Measurements from ENCODE around the gene DYNC1LI1. TPM values are rescaled to one million over a fixed set of nuclear protein-coding genes. Genes with fewer than 3 reads are reported as not detected.

The DYNC1LI1 gene
- total RNA-seq, 1 experiment from 2014 or later = 56.2 TPM

DNA sequence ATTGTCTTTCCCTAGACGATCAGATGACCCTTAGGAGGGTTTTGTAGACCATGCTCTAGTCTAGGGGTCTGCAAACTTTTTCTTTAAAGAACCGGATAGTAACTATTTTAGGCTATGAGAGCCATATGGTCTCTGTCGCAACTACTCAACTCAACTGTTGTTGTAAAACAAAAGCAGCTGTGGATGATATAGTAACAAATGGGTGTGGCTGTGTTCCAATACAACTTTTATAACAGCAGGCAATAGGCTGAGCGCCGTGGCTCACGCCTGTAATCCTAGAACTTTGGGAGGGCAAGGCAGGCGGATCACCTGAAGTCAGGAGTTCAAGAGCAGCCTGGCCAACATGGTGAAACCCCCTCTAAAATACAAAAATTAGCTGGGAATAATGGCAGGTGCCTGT, 61.9 kb downstream of the DYNC1LI1 start:
- H3K79me1 ChIP-seq (ENCODE audit: insufficient read depth, low read depth, low read length, poor library complexity, severe bottlenecking) = no peaks in the 10 kb centered on the region
- H3K27me3 ChIP-seq (ENCODE audit: insufficient read depth, low read length) = no peaks in the 10 kb centered on the region
- H3K23ac ChIP-seq (ENCODE audit: insufficient read length, low read depth, low read length) = no peak overlapping the region
- no peaks in the 10 kb centered on the region for H3K27me3 Mint-ChIP-seq (ENCODE audit: low read depth)
- no peak overlapping the region for H3K4me3 Mint-ChIP-seq
- H3K9me3 ChIP-seq (ENCODE audit: control insufficient read depth, low read depth, low read length) = no peaks in the 10 kb centered on the region
- no peak overlapping the region for H4K91ac ChIP-seq (ENCODE audit: insufficient read length, low read depth, low read length)
- H3K79me2 ChIP-seq (ENCODE audit: insufficient read depth, low read length) = no peaks in the 10 kb centered on the region
- H2BK15ac ChIP-seq (ENCODE audit: low read depth, low read length) = no peak overlapping the region
- H3K36me3 Mint-ChIP-seq (ENCODE audit: insufficient read depth in 1 of 3, low read depth in 3 of 3) = no peaks in the 10 kb centered on the region
- no peak overlapping the region for H2BK120ac ChIP-seq (ENCODE audit: low read depth, low read length, poor library complexity, severe bottlenecking)
- H2BK5ac ChIP-seq (ENCODE audit: insufficient read length, low read length) = no peak overlapping the region
- DNase-seq = no peak
- H2AK5ac ChIP-seq (ENCODE audit: insufficient read length, low read length) = no peak overlapping the region
- H3K56ac ChIP-seq (ENCODE audit: insufficient read length, low read depth, low read length) = no peak overlapping the region
- no peaks in the 10 kb centered on the region for H3K23me2 ChIP-seq (ENCODE audit: insufficient read length, low read depth, low read length, poor library complexity, severe bottlenecking)
- H3K14ac ChIP-seq (ENCODE audit: insufficient read depth, low read length) = no peak overlapping the region
- TF ChIP-seq, protein P1, sequence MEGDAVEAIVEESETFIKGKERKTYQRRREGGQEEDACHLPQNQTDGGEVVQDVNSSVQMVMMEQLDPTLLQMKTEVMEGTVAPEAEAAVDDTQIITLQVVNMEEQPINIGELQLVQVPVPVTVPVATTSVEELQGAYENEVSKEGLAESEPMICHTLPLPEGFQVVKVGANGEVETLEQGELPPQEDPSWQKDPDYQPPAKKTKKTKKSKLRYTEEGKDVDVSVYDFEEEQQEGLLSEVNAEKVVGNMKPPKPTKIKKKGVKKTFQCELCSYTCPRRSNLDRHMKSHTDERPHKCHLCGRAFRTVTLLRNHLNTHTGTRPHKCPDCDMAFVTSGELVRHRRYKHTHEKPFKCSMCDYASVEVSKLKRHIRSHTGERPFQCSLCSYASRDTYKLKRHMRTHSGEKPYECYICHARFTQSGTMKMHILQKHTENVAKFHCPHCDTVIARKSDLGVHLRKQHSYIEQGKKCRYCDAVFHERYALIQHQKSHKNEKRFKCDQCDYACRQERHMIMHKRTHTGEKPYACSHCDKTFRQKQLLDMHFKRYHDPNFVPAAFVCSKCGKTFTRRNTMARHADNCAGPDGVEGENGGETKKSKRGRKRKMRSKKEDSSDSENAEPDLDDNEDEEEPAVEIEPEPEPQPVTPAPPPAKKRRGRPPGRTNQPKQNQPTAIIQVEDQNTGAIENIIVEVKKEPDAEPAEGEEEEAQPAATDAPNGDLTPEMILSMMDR (conservative IDR thresholded peaks at IDR 0.05) = no peak
- no peak overlapping the region for H3T11ph ChIP-seq (ENCODE audit: low read length)
- no peaks in the 10 kb centered on the region for H3K9me3 Mint-ChIP-seq
- no peak overlapping the region for H2BK12ac ChIP-seq (ENCODE audit: insufficient read length, low read depth, low read length)
- no peak overlapping the region for H2BK20ac ChIP-seq (ENCODE audit: low read depth, low read length, poor library complexity, severe bottlenecking)
- H4K8ac ChIP-seq (replicated peaks; ENCODE audit: insufficient read length, low read depth, low read length) = no peak overlapping the region
- no peak overlapping the region for H4K5ac ChIP-seq (ENCODE audit: insufficient read length, low read depth, low read length)
- peaks cover 5 to 8% of the 10 kb centered on the region in 2 experiments for H3K4me1 Mint-ChIP-seq
- no peaks in the 10 kb centered on the region for H4K20me1 ChIP-seq (ENCODE audit: control insufficient read depth, insufficient read depth, insufficient read length)
- no peak overlapping the region for H3K27ac Mint-ChIP-seq
- no peak overlapping the region for H3K9ac ChIP-seq (ENCODE audit: extremely low read depth, insufficient read length, low read length)
- H3K27ac ChIP-seq (ENCODE audit: insufficient read length, low read depth, low read length) = no peak overlapping the region
- no CpG with 5 or more reads among the region's 7 CpGs for WGBS (ENCODE audit: extremely low coverage, insufficient read length, low lambda C conversion rate)
- no peak overlapping the region for H3K4me2 ChIP-seq (ENCODE audit: insufficient read depth, insufficient read length, low read length)
- no peak overlapping the region for H3K4ac ChIP-seq (ENCODE audit: low read depth, low read length)
- H3K18ac ChIP-seq (ENCODE audit: insufficient read length, low read depth, low read length) = no peak overlapping the region
- no peak overlapping the region for H2AFZ ChIP-seq (ENCODE audit: low read length)
- no peaks in the 10 kb centered on the region; the same call in 1 of the 2 replicates for H3K4me1 ChIP-seq (ENCODE audit: insufficient read depth, low read length)

Measured in H9 (cell line).